Activated naive CD4-positive, alpha-beta T cell treated with anti-CD3 and anti-CD28 coated beads for 36 hours (primary cell): ENCODE data around the gene PRELID1. TPM values are rescaled to one million over a fixed set of nuclear protein-coding genes. Genes with fewer than 3 reads are reported as not detected.
"Not testable (repeated sequence)": the region's sequence is repeated elsewhere in the genome, so short reads cannot be mapped to it uniquely, and the experiment has no call there.

Experiments used
- CTCF ChIA-PET: fragments of 350-600 bp; sonication (Branson Sonifier 250); formaldehyde crosslinking; loops from one replicate; lab custom pipeline; 2021; ENCODE audit warnings: antibody characterized with exemption; lab: Charles Lee
- DNase-seq: peaks from one replicate; pipeline ENCODE4 v3.0.0-alpha.2; 2020
- H3K27ac Mint-ChIP-seq: one replicate; pipeline ENCODE4 v1.8.0; 2021; ENCODE audit warnings: mild to moderate bottlenecking, mixed read lengths
- H3K27me3 Mint-ChIP-seq: one replicate; pipeline ENCODE4 v1.8.0; 2021; ENCODE audit warnings: low read depth, mixed read lengths
- H3K36me3 Mint-ChIP-seq: one replicate; pipeline ENCODE4 v1.8.0; 2021; ENCODE audit warnings: low read depth, mixed read lengths
- H3K4me1 Mint-ChIP-seq: one replicate; pipeline ENCODE4 v1.8.0; 2021; ENCODE audit warnings: low read depth, mixed read lengths
- H3K4me3 Mint-ChIP-seq: one replicate; pipeline ENCODE4 v1.8.0; 2021; ENCODE audit warnings: mild to moderate bottlenecking, moderate library complexity, mixed read lengths
- H3K9me3 Mint-ChIP-seq: one replicate; pipeline ENCODE4 v1.8.0; 2021; ENCODE audit warnings: mixed read lengths
- intact Hi-C: fragments of 100-400 bp; cut with micrococcal nuclease; formaldehyde crosslinking; loops from one replicate; pipeline ENCODE4 v1.15.1; 2023
- total RNA-seq, 2 experiments: library from RNA; stranded (reverse); gene quantifications; one replicate each; pipeline ENCODE4 v1.2.3, GENCODE V29; 2021

The PRELID1 gene
- 100 to 1,000 TPM; 253 to 254 TPM for total RNA-seq

- no peaks in the 10 kb centered on the region for H3K27me3 Mint-ChIP-seq
- peak within 1 kb of the TSS; percentile 95 for H3K4me3 Mint-ChIP-seq
- H3K27ac Mint-ChIP-seq = peak within 1 kb of the TSS; percentile 88
- CTCF ChIA-PET = interaction anchor here (0.6 to 1.2 kb wide), 3 partner anchors 190 to 866 kb away, joined by 3 read pairs; no protein-coding TSS in a partner anchor
- H3K4me1 Mint-ChIP-seq = peaks cover 64% of the 10 kb centered on the region
- intact Hi-C loops = loop anchor here (1.0 to 2.0 kb wide), 3 partner anchors 9 to 189 kb away; no protein-coding TSS in a partner anchor
- H3K9me3 Mint-ChIP-seq = no peaks in the 10 kb centered on the region
- peaks cover 29% of the 10 kb centered on the region for H3K36me3 Mint-ChIP-seq
- peak; percentile 89 for DNase-seq
Observed at GRCh38 chr5:177303121-177303924, at the start of gene PRELID1, which contains the start of gene RAB24. Gene PRELID1 (plus strand): TSS chr5:177303799. CDS start chr5:177303986, 187 bp downstream. Gene RAB24 (minus strand): TSS chr5:177303719. CDS start chr5:177303288, 431 bp downstream.

GRCh38 chr5:177256296-177256695 lies 47.3 kb upstream of the PRELID1 start:
- CTCF ChIA-PET = no interaction called here
- H3K36me3 Mint-ChIP-seq = peaks cover 35% of the 10 kb centered on the region
- no peaks in the 10 kb centered on the region for H3K4me1 Mint-ChIP-seq
- H3K27me3 Mint-ChIP-seq = no peaks in the 10 kb centered on the region
- intact Hi-C loops = no loop called here
- H3K27ac Mint-ChIP-seq = peak overlapping the region; percentile 42
- no peaks in the 10 kb centered on the region for H3K9me3 Mint-ChIP-seq
- no peak overlapping the region for H3K4me3 Mint-ChIP-seq
- no peak for DNase-seq

GRCh38 chr5:177258711-177259110 lies 44.9 kb upstream of the PRELID1 start:
- H3K4me1 Mint-ChIP-seq, intact Hi-C loops, DNase-seq, H3K27me3 Mint-ChIP-seq, H3K4me3 Mint-ChIP-seq, H3K9me3 Mint-ChIP-seq, H3K27ac Mint-ChIP-seq, CTCF ChIA-PET: not testable (repeated sequence)
- H3K36me3 Mint-ChIP-seq = peaks cover 33% of the 10 kb centered on the region

- intact Hi-C loops = no loop called here
- peaks cover 6% of the 10 kb centered on the region for H3K4me1 Mint-ChIP-seq
- CTCF ChIA-PET = no interaction called here
- peaks cover 29% of the 10 kb centered on the region for H3K36me3 Mint-ChIP-seq
- no peak for DNase-seq
- no peaks in the 10 kb centered on the region for H3K27me3 Mint-ChIP-seq
- no peak overlapping the region for H3K4me3 Mint-ChIP-seq
- no peak overlapping the region for H3K27ac Mint-ChIP-seq
- H3K9me3 Mint-ChIP-seq = no peaks in the 10 kb centered on the region
Observed at GRCh38 chr5:177260961-177261360, 42.6 kb upstream of the PRELID1 start.

GRCh38 chr5:177261510-177261909 lies 42.1 kb upstream of the PRELID1 start:
- H3K4me1 Mint-ChIP-seq = peaks cover 6% of the 10 kb centered on the region
- no peak overlapping the region for H3K4me3 Mint-ChIP-seq
- intact Hi-C loops = no loop called here
- CTCF ChIA-PET = no interaction called here
- DNase-seq = no peak
- peaks cover 32% of the 10 kb centered on the region for H3K36me3 Mint-ChIP-seq
- no peak overlapping the region for H3K27ac Mint-ChIP-seq
- H3K9me3 Mint-ChIP-seq = no peaks in the 10 kb centered on the region
- H3K27me3 Mint-ChIP-seq = no peaks in the 10 kb centered on the region

- intact Hi-C loops = no loop called here
- peak overlapping the region; percentile 18 for H3K27ac Mint-ChIP-seq
Observed at GRCh38 chr5:177264178-177264577, 39.4 kb upstream of the PRELID1 start.

GRCh38 chr5:177265395-177265794 lies 38.2 kb upstream of the PRELID1 start:
- CTCF ChIA-PET = interaction anchor here (1.4 to 2.0 kb wide), 2 partner anchors 8 to 153 kb away, joined by 3 to 6 read pairs; no protein-coding TSS in a partner anchor
- Mint-ChIP-seq H3K36me3 (peaks cover 21% of the 10 kb centered on the region), H3K27ac (no peak overlapping the region), H3K4me3 (no peak overlapping the region), H3K9me3 (no peaks in the 10 kb centered on the region), H3K27me3 (no peaks in the 10 kb centered on the region), H3K4me1 (peaks cover 6% of the 10 kb centered on the region)
- intact Hi-C loops = no loop called here
- no peak for DNase-seq

More at GRCh38 chr5:177264178-177264577, 39.4 kb upstream of the PRELID1 start:
- peaks cover 22% of the 10 kb centered on the region for H3K36me3 Mint-ChIP-seq
- H3K9me3 Mint-ChIP-seq = no peaks in the 10 kb centered on the region
- DNase-seq = no peak
- CTCF ChIA-PET = interaction anchor here (0.6 to 2.0 kb wide), 4 partner anchors 9 to 193 kb away, joined by 3 to 6 read pairs (median 4); no protein-coding TSS in a partner anchor
- H3K27me3 Mint-ChIP-seq = no peaks in the 10 kb centered on the region
- peaks cover 6% of the 10 kb centered on the region for H3K4me1 Mint-ChIP-seq
- H3K4me3 Mint-ChIP-seq = no peak overlapping the region

- Mint-ChIP-seq H3K27ac (no peak overlapping the region), H3K27me3 (no peaks in the 10 kb centered on the region), H3K4me1 (no peaks in the 10 kb centered on the region), H3K36me3 (peaks cover 12% of the 10 kb centered on the region), H3K4me3 (no peak overlapping the region), H3K9me3 (no peaks in the 10 kb centered on the region)
- CTCF ChIA-PET = interaction anchor here (0.6 to 1.6 kb wide), 4 partner anchors 41 to 156 kb away, joined by 3 to 6 read pairs (median 4); no protein-coding TSS in a partner anchor
- intact Hi-C loops = no loop called here
- DNase-seq = no peak
Observed at GRCh38 chr5:177269232-177269895, 34.2 kb upstream of the PRELID1 start.

- Mint-ChIP-seq H3K27ac (no peak overlapping the region), H3K27me3 (no peaks in the 10 kb centered on the region), H3K9me3 (no peaks in the 10 kb centered on the region), H3K4me1 (no peaks in the 10 kb centered on the region), H3K4me3 (no peak overlapping the region), H3K36me3 (peaks cover 13% of the 10 kb centered on the region)
- intact Hi-C loops = no loop called here
- no peak for DNase-seq
- CTCF ChIA-PET = interaction anchor here (0.6 to 1.6 kb wide), 6 partner anchors 38 to 610 kb away, joined by 3 to 6 read pairs (median 4); no protein-coding TSS in a partner anchor
Observed at GRCh38 chr5:177269976-177270375, 33.6 kb upstream of the PRELID1 start.

- H3K27me3 Mint-ChIP-seq = no peaks in the 10 kb centered on the region
- no peaks in the 10 kb centered on the region for H3K9me3 Mint-ChIP-seq
- H3K4me3 Mint-ChIP-seq = no peak overlapping the region
- H3K4me1 Mint-ChIP-seq = no peaks in the 10 kb centered on the region
- intact Hi-C loops = no loop called here
- peaks cover 15% of the 10 kb centered on the region for H3K36me3 Mint-ChIP-seq
- CTCF ChIA-PET = interaction anchor here (1.1 to 1.6 kb wide), 5 partner anchors 38 to 610 kb away, joined by 3 to 6 read pairs (median 4); no protein-coding TSS in a partner anchor
- no peak for DNase-seq
- no peak overlapping the region for H3K27ac Mint-ChIP-seq
Observed at GRCh38 chr5:177270653-177271052, 32.9 kb upstream of the PRELID1 start.

- intact Hi-C loops = no loop called here
- Mint-ChIP-seq H3K4me3 (no peak overlapping the region), H3K4me1 (no peaks in the 10 kb centered on the region), H3K9me3 (no peaks in the 10 kb centered on the region), H3K27me3 (no peaks in the 10 kb centered on the region), H3K36me3 (peaks cover 13% of the 10 kb centered on the region), H3K27ac (no peak overlapping the region)
- CTCF ChIA-PET = interaction anchor here (0.6 to 1.6 kb wide), 4 partner anchors 37 to 611 kb away, joined by 3 to 6 read pairs (median 4); no protein-coding TSS in a partner anchor
- DNase-seq = no peak
Observed at GRCh38 chr5:177271113-177271512, 32.5 kb upstream of the PRELID1 start.

- no peaks in the 10 kb centered on the region for H3K27me3 Mint-ChIP-seq
- peaks cover 24% of the 10 kb centered on the region for H3K36me3 Mint-ChIP-seq
- H3K4me3 Mint-ChIP-seq = no peak overlapping the region
- intact Hi-C loops = no loop called here
- peaks cover 6% of the 10 kb centered on the region for H3K4me1 Mint-ChIP-seq
- CTCF ChIA-PET = interaction anchor here (1.0 kb wide), 1 partner anchor 34 kb away, joined by 3 read pairs; no protein-coding TSS in a partner anchor
- DNase-seq = no peak
- no peak overlapping the region for H3K27ac Mint-ChIP-seq
- no peaks in the 10 kb centered on the region for H3K9me3 Mint-ChIP-seq
Observed at GRCh38 chr5:177275883-177276282, 27.7 kb upstream of the PRELID1 start.
